Activated T-helper 2 cell treated with anti-CD3 and anti-CD28 coated beads, Interferon-gamma antibody, Interleukin-2, Interleukin-4, amounts not matched to agents 10 μg/mL and 5 μg/mL and 100 μg/mL, durations not matched to agents 14 hours and 24 hours and 36 hours (primary cell): ENCODE results near the gene FBXO44. TPM values are rescaled to one million over a fixed set of nuclear protein-coding genes. Genes with fewer than 3 reads are reported as not detected.

Source experiments
- total RNA-seq: library from RNA; stranded (reverse); gene quantifications from 2 replicates; pipeline ENCODE4 v1.2.3, GENCODE V29; 2022

The FBXO44 gene
- total RNA-seq, 1 donor from 2014 or later = 18.2 TPM

Other genes starting within 250 kb of the FBXO44 start
- gene DISP3, start 175.7 kb upstream of the FBXO44 start, total RNA-seq = 0.23 and 0.46 TPM in 2 replicates
- 0.41 and 0.48 TPM in 2 replicates for gene FBXO2, start 448 bp upstream of the FBXO44 start, total RNA-seq
- 13.5 and 13.8 TPM in 2 replicates for gene FBXO6, start 9.3 kb downstream of the FBXO44 start, total RNA-seq
- 77.1 and 78.0 TPM in 2 replicates for gene MAD2L2, start 26.3 kb downstream of the FBXO44 start, total RNA-seq
- 0.07 TPM in 2 replicates for gene DRAXIN, start 36.8 kb downstream of the FBXO44 start, total RNA-seq
- gene AGTRAP, start 81.3 kb downstream of the FBXO44 start, total RNA-seq = 8.6 and 9.7 TPM in 2 replicates
- gene C1orf167, start 107.3 kb downstream of the FBXO44 start, total RNA-seq = not detected in 2 replicates
- 18.8 and 21.4 TPM in 2 replicates for gene MTHFR, start 151.1 kb downstream of the FBXO44 start, total RNA-seq
- 18.8 and 18.9 TPM in 2 replicates for gene CLCN6, start 151.3 kb downstream of the FBXO44 start, total RNA-seq
- not detected in 2 replicates for gene NPPA, start 192.9 kb downstream of the FBXO44 start, total RNA-seq
- not detected in 2 replicates for gene NPPB, start 204.1 kb downstream of the FBXO44 start, total RNA-seq